DMS153 treated with DMSO at 0.1 percent for 48 hours (cell line): ENCODE measurements around the gene TFPI2.
"Not testable (repeated sequence)": the region's sequence is repeated elsewhere in the genome, so short reads cannot be mapped to it uniquely, and the experiment has no call there.

ENCODE experiments used
- DNase-seq: peaks from one replicate; lab custom pipeline; 2025; ENCODE audit not compliant: unreplicated experiment; lab: John Stamatoyannopoulos, UW

TFPI2 gene, protein sequence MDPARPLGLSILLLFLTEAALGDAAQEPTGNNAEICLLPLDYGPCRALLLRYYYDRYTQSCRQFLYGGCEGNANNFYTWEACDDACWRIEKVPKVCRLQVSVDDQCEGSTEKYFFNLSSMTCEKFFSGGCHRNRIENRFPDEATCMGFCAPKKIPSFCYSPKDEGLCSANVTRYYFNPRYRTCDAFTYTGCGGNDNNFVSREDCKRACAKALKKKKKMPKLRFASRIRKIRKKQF

DNA sequence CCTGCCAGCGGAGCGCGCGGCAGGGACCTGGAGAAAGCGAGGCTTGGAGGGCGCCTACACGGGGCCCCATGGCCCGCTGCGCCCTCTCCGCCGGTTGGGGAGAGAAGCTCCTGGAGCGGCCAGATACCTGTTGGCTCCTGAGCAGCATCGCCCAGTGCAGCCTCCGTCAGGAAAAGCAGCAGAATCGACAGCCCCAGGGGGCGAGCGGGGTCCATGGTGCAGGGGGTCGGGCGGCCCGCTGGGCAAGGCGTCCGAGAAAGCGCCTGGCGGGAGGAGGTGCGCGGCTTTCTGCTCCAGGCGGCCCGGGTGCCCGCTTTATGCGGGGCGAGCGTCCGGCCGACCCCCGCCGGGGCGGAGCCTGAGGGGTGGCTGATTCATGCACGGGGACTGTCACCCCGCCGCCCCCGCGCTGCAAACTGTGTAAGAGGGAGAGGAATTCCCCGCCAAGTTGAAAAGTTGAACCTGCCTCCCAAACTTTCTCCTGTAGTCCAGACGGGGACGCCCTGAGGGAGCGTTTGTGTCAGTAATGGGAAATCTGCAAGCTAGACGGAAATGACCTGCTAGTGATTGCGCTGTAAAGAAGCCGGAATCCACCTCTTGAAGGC is at the start of gene TFPI2:
Gene TFPI2, minus strand, starts transcription at position 290 of the 605 bp plus-strand sequence. Its CDS starts 75 bp downstream, at position 215.
- DNase-seq, result no peak

DNA sequence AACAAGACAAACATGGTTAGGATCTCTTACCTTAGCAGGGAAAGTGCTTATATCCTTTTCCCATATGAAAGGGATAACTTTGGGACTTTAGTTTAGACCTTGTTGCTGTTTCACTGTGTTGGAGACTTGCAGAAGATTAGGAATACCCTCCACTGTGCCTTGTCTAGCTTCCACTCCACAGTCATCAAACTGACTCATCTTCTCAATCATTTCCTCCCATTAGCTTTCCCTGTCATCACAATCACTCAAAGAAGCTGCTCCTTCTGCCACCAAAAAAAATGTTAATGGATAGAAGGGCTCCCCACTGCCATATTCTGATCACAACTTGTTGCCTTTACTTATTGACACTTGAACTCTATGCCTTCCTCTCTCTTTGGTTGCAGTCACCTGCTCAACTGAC is 47.7 kb upstream of the TFPI2 start:
- no peak for DNase-seq

DNA sequence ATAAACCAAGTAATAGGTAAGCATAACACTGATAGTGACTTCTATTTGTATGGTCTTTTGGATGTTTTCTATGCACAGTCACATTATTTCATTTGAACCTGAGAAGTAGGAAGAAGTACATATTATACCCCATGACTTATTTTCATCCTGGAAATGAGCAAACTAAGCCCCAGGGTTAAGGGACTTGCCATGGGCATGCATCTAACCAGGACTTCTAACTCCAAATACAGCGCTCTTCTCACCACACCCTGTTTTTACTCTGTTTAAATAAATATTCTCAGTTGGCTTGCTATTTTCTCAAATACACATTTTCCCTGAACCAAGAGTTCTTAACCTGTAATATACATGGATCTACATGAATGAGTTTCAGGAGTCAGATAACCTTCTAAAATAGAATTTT is 47.3 kb upstream of the TFPI2 start:
- DNase-seq, result no peak

DNA sequence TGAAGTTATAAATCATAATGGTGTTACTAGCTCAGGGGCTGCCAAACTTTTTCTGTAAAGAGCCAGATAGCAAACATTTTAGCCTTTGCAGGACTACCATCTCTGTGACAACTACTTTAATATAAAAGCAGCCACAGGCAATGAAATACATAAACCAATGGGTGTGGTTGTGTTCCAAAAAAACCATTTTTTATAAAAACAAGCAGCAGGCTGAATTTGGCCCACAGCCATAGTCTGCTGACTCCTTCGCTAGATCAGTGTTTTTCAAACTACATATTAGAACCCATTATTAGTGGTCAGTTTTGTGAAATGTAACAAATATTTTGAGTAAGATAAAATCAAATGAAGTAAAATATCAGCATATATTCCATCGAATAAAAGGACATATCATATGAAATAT is 44.5 kb upstream of the TFPI2 start:
- no peak for DNase-seq

DNA sequence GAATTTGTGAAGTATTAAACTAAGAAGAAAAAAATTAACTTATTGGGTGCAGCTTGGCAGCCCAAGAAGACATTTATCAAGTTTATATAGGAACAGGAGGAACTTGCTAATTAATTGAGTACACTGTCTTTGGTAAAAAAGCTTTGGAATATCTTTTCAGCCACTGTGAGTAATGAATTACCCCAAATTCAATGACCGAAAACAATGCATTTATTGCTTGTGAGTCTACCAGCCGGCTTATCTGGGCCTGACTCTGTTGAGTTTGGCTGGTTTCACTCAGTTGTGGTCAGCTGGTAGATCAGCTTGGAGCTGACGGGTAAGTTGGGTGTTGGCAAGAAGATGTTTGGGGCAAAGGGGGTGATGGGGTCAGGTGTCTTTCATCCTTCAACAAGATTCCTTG is 42.6 kb upstream of the TFPI2 start:
- DNase-seq, result no peak

DNA sequence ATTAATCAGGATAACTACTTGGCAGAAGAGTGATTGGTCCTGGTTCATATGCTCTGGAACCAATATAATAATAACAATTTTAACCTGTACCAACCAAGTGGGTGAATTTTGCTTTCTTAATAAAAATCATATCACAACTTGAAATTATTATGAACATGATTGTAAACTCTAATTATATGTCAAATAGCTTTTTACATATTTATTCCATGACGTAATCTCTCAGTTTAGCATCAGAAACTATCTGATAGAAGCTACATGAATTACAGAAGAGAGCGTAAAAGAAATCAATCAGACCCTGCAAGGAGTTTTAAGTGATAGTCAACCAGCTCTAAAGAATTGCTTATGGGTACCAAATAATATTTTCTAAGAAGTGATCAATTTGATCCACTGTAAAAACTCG is 41.1 kb upstream of the TFPI2 start:
- no peak for DNase-seq

DNA sequence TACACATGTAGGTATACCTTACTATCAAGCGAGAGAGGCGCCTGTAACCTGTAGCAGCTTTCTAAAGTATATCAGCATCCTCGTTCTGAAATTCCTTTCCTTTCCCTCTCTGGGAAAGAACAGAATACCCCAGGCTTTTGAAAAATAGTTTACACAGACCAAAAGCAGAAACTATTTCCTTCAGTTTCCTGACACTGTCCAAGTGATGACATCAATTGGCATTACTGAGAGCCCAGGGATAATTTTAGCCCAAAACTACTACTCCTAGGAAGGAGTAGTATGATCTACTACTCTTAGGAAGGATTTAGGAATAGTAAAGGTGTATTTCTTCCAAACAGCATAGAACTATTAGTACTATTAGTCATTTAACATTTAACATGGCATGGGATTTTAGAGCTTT is 37.0 kb upstream of the TFPI2 start:
- no peak for DNase-seq

DNA sequence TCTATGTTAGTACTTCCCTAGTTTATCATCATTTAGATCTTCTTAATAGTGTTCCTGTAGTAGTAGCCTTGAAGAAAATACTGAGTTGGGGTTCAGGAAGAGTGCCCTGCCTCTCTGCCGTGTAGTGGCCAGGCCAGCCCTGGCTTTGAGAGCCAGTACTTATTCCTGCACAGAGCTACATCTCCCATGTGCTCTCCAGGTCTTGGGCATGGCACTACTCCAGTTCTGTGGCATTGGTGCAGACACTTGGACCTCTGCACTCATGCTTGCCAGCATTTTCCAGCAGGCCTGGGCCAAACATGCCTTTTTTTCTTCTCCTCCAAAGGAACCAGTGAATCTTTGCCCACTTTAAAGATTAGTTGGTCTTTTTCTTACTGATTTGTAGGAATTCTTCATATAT is 36.2 kb upstream of the TFPI2 start:
- DNase-seq, result no peak

DNA sequence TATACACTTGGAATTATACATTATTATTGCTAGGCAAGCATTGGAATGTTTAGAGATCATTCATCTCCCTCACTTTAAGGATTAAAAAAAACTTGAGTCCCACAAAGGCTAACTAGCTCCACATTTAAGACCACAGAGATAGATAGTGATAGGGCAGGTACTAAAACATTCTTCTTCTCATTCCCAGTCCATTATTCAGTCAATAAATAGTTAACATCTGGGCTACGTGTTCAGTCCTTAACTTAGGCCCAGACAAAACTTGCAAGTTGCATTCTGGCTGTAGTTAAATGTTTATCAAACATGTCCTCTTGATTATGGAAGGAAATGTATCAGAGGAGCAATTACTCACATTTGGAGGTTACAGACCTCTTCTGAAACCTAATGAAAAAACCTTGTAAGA is 33.4 kb upstream of the TFPI2 start:
- no peak for DNase-seq

DNA sequence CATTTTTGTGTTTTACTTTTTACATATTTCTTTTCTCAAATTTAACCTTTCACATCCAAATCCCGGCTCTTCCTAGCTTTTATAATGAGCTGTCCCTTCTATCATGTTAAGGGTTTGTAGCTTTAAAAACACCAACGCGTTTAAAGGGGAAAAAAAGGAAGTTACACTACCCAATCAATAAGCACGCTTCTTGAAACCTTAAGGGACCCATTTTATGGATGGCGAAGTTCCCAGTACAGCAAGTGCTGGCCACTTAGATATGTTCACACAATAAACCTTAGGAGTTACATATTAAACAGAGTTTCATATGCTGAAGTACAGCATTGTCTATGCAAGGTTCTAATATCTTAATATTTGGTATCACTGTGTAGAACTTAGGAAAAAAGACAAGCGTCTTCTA is 32.7 kb upstream of the TFPI2 start:
- no peak for DNase-seq

DNA sequence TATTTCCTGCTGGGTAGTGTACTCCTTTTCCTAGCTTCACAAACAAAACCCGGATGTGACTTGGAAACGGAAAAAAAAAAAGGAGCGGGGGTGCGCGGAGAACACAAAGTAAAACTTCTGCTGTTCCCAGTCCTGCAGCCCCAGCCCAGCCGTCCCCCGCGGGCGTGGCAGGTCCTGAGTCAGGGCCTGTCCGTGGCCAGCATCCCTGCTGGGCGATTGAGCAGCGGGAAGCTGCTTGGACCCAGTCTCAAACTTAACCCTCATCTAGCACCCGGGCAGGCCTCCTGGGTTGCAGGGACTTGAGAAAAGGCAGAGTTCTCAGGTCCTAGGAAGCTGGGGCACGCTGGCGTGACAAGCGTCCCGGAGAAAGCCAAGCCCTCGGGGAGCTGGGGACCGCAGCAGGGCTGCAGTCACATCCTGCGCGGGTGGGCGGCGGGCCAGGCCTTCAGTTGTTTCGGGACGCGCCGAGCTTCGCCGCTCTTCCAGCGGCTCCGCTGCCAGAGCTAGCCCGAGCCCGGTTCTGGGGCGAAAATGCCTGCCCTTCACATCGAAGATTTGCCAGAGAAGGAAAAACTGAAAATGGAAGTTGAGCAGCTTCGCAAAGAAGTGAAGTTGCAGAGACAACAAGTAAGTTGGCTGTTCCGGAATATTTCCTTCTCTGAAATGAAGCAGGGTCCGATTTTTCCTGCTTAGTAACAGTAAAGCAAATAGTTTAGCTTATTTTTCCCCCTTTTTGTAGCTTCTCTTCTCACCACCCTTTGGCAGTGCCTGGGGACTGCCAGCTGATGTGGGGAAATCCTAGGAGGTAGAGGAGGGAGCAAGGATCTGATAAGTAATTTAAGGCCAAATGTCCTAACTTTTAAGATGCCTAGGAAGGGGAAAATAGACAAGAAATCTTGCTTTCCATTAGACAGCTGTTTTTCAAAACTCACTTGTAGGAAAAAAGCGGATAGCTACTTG is 31.3 kb upstream of the TFPI2 start, which contains the start of gene GNG11:
Gene GNG11, plus strand, starts transcription at position 129 of the 960 bp plus-strand sequence. Its CDS starts 403 bp downstream, at position 532.
- DNase-seq, result no peak

DNA sequence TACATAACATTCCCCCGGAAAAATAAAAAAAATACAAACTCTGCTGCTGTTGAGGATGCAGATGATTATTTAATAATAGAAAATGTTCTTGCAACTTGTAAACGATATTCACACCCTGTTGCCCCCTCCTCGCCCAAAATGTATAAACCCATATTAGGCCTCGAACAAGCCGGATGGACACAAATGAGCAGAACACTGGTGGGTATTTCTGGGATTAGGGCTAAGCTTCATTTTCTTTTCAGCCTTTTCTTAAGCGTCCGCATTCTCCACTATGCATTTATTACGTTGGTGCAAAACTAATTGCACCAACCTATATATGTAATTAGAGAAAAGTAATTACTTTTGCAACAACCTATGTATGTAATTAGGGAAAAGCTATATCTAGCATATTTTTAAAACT is 30.6 kb upstream of the TFPI2 start:
- DNase-seq, result no peak

DNA sequence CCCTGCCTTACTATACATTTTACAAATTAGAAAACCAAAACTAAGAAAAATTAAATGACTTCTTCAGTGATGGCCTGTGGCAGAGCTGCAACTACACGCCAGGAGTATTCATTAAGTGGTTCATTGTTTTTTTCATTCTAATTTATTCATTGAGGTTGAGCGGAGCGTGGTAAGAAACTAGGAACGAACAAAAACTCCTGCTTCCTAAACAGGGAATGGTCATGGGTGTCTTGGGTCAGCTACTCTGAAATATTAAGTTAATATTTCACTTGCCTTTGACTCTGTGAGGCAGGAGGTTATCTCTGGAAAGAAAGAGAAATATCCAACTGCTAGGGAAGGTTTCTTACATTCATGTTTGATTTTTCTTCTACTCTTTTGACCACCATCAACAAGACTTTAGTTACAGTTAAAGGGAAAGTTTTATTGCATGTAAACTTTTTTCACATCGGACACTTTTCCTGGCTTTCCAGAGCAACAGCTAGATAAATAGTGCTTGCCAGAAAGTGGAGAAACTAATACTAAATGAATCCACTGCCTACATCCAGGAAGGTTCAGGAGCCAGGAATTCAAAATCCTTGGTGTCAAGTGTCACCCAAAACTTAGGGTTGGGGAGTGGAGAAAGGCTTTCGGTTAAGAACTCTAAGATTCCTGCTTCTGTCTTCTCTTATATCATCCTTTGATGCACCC is 30.1 kb upstream of the TFPI2 start:
- no peak for DNase-seq

DNA sequence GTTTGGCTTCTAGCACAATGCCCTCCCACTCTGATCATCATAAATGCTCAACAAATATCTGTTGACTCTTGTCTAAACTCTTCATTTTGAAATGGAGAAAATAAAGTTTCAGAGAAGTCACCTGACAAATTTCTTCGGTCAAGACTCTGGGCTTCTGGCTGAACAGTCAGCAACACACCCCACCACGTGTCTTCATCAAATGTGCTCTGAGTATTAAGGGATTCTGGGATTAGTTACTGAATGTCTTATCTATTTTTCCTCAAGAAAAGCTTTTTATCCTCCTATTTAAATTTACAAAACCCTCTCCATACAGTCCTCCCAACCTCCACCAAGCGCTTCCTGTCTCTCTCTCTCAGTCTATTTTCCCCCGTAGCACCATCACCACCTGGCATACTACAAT is 25.8 kb upstream of the TFPI2 start:
- DNase-seq, result not testable (repeated sequence)

DNA sequence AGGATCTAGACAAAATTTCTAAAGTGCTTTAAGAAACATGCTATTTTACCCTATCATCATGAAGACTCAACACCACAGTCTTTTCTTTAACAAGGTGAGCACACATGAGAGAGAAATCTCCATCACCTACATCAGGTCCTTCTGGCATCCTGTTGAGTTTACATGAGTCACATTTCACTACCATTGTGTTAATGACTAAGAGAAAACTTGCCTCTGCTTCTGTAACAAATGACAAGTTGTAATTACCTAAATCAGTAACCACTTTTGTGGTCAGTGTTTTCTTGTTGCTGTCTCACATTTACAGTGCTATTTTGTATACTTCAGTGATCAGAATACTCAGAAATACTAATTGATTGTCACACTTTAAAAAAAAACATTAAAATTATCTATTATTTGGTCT is 25.3 kb upstream of the TFPI2 start:
- DNase-seq, result not testable (repeated sequence)

DNA sequence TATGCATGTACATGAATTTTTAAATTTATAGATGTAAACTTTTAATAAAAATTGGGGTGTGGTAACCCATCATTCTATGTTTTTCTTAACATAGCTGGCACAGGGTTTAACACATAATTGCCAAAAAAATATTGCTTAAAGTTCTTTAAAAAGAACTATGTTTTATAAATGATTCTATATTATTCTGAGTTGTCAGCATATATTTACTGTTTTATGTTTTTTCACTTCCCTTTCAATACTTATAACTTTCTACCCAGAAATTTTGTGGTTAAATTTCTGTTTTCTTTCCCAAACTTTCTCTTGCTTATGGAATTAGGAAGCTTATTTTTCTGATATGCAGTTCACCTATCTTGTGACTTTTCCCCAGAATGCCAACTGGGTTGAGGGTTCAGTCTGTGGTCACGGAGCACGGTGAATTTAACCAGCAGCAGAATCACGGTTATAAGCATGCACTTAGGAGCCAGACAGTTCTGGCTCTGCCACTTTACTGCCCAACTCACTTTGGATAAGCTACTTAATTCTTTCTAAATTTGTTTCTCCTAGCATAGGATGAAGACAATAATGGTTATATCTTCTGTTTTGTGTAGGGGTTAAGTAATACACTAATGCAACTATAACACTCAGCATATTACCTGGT is 24.8 kb upstream of the TFPI2 start:
- not testable (repeated sequence) for DNase-seq

DNA sequence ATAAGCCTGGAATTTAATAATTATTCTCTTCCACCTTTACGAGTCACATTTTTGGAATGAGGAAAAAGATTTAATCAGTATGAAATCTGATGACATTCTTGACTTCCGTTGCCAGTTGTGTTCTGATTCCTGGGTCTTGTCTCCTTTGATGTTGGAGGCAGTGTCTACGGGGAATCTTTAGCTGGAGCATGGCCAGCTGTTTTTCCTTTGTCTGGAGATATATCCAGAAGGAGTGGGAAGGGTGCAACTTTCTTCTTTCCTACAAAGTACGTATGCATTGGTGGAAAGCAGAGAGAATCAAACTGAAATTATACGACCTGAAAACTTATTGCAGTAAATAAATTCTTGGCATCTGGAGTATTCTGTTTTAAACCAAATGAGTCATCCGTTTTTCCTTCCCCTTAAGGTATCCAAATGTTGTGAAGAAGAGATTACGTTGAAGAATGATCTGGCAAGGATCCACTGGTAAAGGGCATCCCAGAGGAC is 24.1 kb upstream of the TFPI2 start:
- no peak for DNase-seq

DNA sequence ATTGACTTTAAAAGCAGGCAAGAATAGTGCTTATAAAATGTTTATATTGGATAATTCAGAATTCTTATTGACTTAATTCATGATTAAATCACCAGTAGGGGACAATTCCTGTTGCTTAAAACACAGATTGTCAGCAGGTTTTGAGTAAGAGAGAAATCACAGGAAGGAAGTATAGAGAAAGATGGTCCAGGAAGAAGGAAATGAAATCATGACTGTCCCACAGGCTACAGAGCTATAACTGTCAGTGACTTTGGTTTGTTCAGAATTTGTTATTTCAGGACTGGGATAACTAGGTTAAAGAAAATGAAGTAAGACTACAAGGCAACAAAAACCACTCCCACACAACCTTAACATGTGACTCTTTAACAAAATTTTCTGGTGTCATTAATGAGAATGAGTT is 22.6 kb upstream of the TFPI2 start:
- DNase-seq, result no peak

DNA sequence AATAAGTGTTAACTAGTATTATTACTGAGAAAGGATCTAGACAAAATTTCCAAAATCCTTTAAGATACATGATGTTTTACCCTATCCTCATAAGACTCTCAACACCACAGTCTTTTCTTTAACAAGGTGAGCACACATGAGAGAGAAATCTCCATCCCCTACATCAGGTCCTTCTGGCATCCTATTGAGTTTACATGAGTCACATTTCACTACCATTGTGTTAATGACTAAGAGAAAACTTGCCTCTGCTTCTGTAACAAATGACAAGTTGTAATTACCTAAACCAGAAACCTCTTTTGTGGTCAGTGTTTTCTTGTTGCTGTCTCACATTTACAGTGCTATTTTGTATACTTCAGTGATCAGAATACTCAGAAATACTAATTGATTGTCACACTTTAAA is 21.1 kb upstream of the TFPI2 start:
- not testable (repeated sequence) for DNase-seq

DNA sequence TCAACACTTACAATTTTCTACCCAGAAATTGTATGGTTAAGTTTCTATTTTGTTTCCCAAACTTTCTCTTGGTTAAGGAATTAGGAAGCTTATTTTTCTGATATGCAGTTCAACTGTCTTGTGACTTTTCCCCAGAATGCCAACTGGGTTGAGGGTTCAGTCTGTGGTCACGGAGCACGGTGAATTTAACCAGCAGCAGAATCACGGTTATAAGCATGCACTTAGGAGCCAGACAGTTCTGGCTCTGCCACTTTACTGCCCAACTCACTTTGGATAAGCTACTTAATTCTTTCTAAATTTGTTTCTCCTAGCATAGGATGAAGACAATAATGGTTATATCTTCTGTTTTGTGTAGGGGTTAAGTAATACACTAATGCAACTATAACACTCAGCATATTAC is 20.7 kb upstream of the TFPI2 start:
- DNase-seq, result not testable (repeated sequence)
